Activated CD4-positive, alpha-beta T cell treated with anti-CD3 and anti-CD28 coated beads, Interleukin-2, amount 50 U/mL, for 24 hours (primary cell): Measurements from ENCODE around the gene MZT1.
"Not testable (repeated sequence)": the region's sequence is repeated elsewhere in the genome, so short reads cannot be mapped to it uniquely, and the experiment has no call there.

Experiments used
- DNase-seq, 2 donors: peaks; one replicate each; pipeline ENCODE4 v3.0.0-alpha.2; 2020; ENCODE audit warnings: low read depth in 1 of 2, low spot score in 1 of 2

MZT1 gene

GRCh38 chr13:72727417-72728289, at the start of gene MZT1, which contains the start of gene BORA:
Gene MZT1 (minus strand): TSS chr13:72727629. CDS start chr13:72727602, 27 bp downstream.
Gene BORA (plus strand): TSS chr13:72727923. CDS start chr13:72728941, 1,018 bp downstream.
- peak; percentile 90 to 92 for DNase-seq

- no peak for DNase-seq
Observed at GRCh38 chr13:72774019-72774418, 46.6 kb upstream of the MZT1 start.

GRCh38 chr13:72763411-72763810, 36.0 kb upstream of the MZT1 start:
- DNase-seq, result no peak

- no peak for DNase-seq
Observed at GRCh38 chr13:72760189-72760588, 32.8 kb upstream of the MZT1 start.

GRCh38 chr13:72757792-72758535, 30.5 kb upstream of the MZT1 start:
- DNase-seq, result no peak

- no peak for DNase-seq
Observed at GRCh38 chr13:72754111-72754510, 26.7 kb upstream of the MZT1 start.

- no peak for DNase-seq
Observed at GRCh38 chr13:72751220-72751619, 23.8 kb upstream of the MZT1 start.

GRCh38 chr13:72745260-72745659, 17.8 kb upstream of the MZT1 start:
- no peak for DNase-seq

- DNase-seq, result no peak
Observed at GRCh38 chr13:72740015-72740414, 12.6 kb upstream of the MZT1 start.

- no peak for DNase-seq
Observed at GRCh38 chr13:72737033-72737432, 9.6 kb upstream of the MZT1 start.

- DNase-seq, result no peak
Observed at GRCh38 chr13:72728290-72728605, 819 bp upstream of the MZT1 start.

GRCh38 chr13:72726726-72727416, 558 bp downstream of the MZT1 start:
- DNase-seq, result peak; percentile 4 to 9

- DNase-seq, result not testable (repeated sequence)
Observed at GRCh38 chr13:72726185-72726584, 1.2 kb downstream of the MZT1 start.

GRCh38 chr13:72716776-72717175, 10.7 kb downstream of the MZT1 start:
- no peak for DNase-seq

GRCh38 chr13:72700509-72700908, 26.9 kb downstream of the MZT1 start:
- DNase-seq, result no peak

GRCh38 chr13:72698164-72698563, 29.3 kb downstream of the MZT1 start:
- no peak for DNase-seq

- DNase-seq, result no peak
Observed at GRCh38 chr13:72696579-72696978, 30.9 kb downstream of the MZT1 start.

- no peak for DNase-seq
Observed at GRCh38 chr13:72694314-72694713, 33.1 kb downstream of the MZT1 start.

GRCh38 chr13:72693832-72694231, 33.6 kb downstream of the MZT1 start:
- no peak for DNase-seq

GRCh38 chr13:72692884-72693514, 34.4 kb downstream of the MZT1 start:
- no peak for DNase-seq

- no peak for DNase-seq
Observed at GRCh38 chr13:72689181-72689696, 38.2 kb downstream of the MZT1 start.
